ENCODE data around the gene DYNLL1.

The DYNLL1 gene

DNA sequence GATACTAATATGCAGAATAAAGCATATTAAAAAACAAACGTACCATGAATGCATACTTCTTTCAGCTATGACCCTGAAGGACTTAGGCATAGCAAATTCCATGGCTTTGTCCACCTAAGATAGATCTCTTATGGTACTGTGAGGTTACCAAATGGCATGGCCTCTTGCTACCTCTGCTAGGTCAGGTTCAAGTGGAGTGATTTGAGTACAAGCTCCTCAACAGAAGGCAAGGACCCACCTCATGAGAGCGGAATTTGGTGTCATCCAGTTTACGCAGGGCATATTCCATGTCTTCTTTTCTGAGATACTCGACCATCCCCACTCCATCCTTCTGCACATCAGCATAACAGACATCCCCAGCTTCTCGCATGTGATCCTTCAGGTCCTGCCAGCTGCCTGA, 32.2 kb upstream of the DYNLL1 start:
- no peaks in the 10 kb centered on the region for H3K9me3 ChIP-seq (ENCODE audit: control insufficient read depth, insufficient read depth, low read length)
- peaks cover 27% of the 10 kb centered on the region; the same call in 1 of the 2 replicates for H3K36me3 ChIP-seq (ENCODE audit: control insufficient read depth, insufficient read depth, low read length)
- no peak overlapping the region for H3K27ac ChIP-seq (ENCODE audit: low read length)
- H3K27me3 ChIP-seq (ENCODE audit: control insufficient read depth, insufficient read depth, low read length) = no peaks in the 10 kb centered on the region
- WGBS (ENCODE audit: insufficient coverage, insufficient read length) = no CpG with 5 or more reads among the region's 5 CpGs
- no peak overlapping the region for H3K4me3 ChIP-seq (ENCODE audit: low read length)
- peaks cover 1% of the 10 kb centered on the region; the same call in 1 of the 2 replicates for H3K4me1 ChIP-seq (ENCODE audit: control insufficient read depth, insufficient read depth, low read length)
- no peak for DNase-seq (ENCODE audit: low read depth, low spot score)

DNA sequence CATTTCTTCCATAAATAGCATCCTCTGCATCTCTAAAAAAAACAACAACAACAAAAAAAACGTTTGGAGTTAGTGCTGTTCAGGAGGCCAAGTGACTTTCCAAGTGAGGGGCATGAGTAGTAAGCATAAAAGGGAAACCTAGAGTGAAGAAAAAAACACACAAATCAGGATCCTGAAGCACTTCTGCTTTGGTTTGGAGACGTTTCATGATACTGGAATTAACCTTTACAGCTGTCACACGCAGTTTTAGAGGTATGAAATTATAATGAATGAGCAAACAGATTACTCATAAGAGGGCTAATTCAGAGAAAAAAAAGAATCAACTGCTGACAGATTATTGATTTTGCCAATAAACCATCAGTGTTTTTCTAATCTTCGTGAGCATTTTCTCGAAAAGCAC, 30.2 kb upstream of the DYNLL1 start:
- Histone ChIP-seq H3K27me3 (ENCODE audit: control insufficient read depth, insufficient read depth, low read length) (no peaks in the 10 kb centered on the region), H3K36me3 (ENCODE audit: control insufficient read depth, insufficient read depth, low read length) (peaks cover 20% of the 10 kb centered on the region; the same call in 1 of the 2 replicates), H3K4me1 (ENCODE audit: control insufficient read depth, insufficient read depth, low read length) (peaks cover 1% of the 10 kb centered on the region; the same call in 1 of the 2 replicates), H3K4me3 (ENCODE audit: low read length) (no peak overlapping the region), H3K27ac (ENCODE audit: low read length) (no peak overlapping the region), H3K9me3 (ENCODE audit: control insufficient read depth, insufficient read depth, low read length) (no peaks in the 10 kb centered on the region)
- DNase-seq (ENCODE audit: low read depth, low spot score) = no peak
- WGBS (ENCODE audit: insufficient coverage, insufficient read length) = no CpG with 5 or more reads among the region's 5 CpGs

DNA sequence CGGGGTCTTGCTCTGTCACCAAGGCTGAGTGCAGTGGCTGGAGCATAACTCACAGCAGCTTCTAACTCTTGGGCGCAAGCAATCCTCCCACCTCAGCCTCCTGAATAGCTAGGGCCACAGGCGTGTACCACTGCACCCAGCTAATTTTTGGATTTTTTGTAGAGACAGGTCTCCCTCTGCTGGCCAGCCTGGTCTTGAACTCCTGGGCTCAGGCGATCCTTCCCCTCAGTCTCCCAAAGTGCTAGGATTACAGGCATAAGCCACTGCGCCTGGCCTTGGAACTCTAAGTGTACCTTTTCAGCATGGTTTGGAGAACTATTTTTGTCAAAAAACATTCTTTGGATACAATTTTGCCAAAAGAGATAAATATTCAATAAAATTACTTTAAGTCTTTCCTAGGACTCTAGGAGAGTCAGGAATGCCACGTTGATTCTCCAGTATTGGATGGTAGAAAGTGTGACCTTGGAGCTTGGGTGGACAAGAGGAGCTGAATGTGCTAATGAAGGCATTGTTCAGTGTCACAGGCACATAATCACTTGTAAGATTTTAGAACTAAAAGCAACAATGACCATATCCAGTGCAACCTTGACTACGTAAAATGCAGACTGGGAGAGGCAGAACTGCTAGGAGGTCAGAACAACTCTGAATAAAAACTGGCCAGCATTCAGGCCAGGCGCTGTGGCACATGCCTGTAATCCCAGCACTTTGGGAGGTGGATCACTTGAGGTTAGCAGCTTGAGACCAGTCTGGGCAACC, 29.2 kb upstream of the DYNLL1 start:
- no CpG with 5 or more reads among the region's 8 CpGs for WGBS (ENCODE audit: insufficient coverage, insufficient read length)
- no peaks in the 10 kb centered on the region for H3K27me3 ChIP-seq (ENCODE audit: control insufficient read depth, insufficient read depth, low read length)
- H3K9me3 ChIP-seq (ENCODE audit: control insufficient read depth, insufficient read depth, low read length) = no peaks in the 10 kb centered on the region
- peaks cover 17% of the 10 kb centered on the region; the same call in 1 of the 2 replicates for H3K36me3 ChIP-seq (ENCODE audit: control insufficient read depth, insufficient read depth, low read length)
- no peak overlapping the region for H3K4me3 ChIP-seq (ENCODE audit: low read length)
- no peak overlapping the region for H3K27ac ChIP-seq (ENCODE audit: low read length)
- no peak for DNase-seq (ENCODE audit: low read depth, low spot score)
- H3K4me1 ChIP-seq (ENCODE audit: control insufficient read depth, insufficient read depth, low read length) = peaks cover 1% of the 10 kb centered on the region; the same call in 1 of the 2 replicates

GRCh38 chr12:120467439-120467838, 28.5 kb upstream of the DYNLL1 start:
- H3K27me3 ChIP-seq (ENCODE audit: control insufficient read depth, insufficient read depth, low read length) = no peaks in the 10 kb centered on the region
- no peaks in the 10 kb centered on the region for H3K9me3 ChIP-seq (ENCODE audit: control insufficient read depth, insufficient read depth, low read length)
- peaks cover 15% of the 10 kb centered on the region; the same call in 1 of the 2 replicates for H3K36me3 ChIP-seq (ENCODE audit: control insufficient read depth, insufficient read depth, low read length)
- no peak overlapping the region for H3K4me3 ChIP-seq (ENCODE audit: low read length)
- H3K4me1 ChIP-seq (ENCODE audit: control insufficient read depth, insufficient read depth, low read length) = peaks cover 1% of the 10 kb centered on the region; the same call in 1 of the 2 replicates
- DNase-seq (ENCODE audit: low read depth, low spot score) = no peak
- no CpG with 5 or more reads among the region's 6 CpGs for WGBS (ENCODE audit: insufficient coverage, insufficient read length)
- no peak overlapping the region for H3K27ac ChIP-seq (ENCODE audit: low read length)

GRCh38 chr12:120468325-120468820, 27.5 kb upstream of the DYNLL1 start:
- Histone ChIP-seq H3K27ac (ENCODE audit: low read length) (no peak overlapping the region), H3K36me3 (ENCODE audit: control insufficient read depth, insufficient read depth, low read length) (peaks cover 6% of the 10 kb centered on the region; the same call in 1 of the 2 replicates), H3K9me3 (ENCODE audit: control insufficient read depth, insufficient read depth, low read length) (no peaks in the 10 kb centered on the region), H3K27me3 (ENCODE audit: control insufficient read depth, insufficient read depth, low read length) (no peaks in the 10 kb centered on the region), H3K4me3 (ENCODE audit: low read length) (peak overlapping the region; percentile 87), H3K4me1 (ENCODE audit: control insufficient read depth, insufficient read depth, low read length) (peaks cover 1% of the 10 kb centered on the region; the same call in 1 of the 2 replicates)
- WGBS (ENCODE audit: insufficient coverage, insufficient read length) = no CpG with 5 or more reads among the region's 23 CpGs
- DNase-seq (ENCODE audit: low read depth, low spot score) = no peak

DNA sequence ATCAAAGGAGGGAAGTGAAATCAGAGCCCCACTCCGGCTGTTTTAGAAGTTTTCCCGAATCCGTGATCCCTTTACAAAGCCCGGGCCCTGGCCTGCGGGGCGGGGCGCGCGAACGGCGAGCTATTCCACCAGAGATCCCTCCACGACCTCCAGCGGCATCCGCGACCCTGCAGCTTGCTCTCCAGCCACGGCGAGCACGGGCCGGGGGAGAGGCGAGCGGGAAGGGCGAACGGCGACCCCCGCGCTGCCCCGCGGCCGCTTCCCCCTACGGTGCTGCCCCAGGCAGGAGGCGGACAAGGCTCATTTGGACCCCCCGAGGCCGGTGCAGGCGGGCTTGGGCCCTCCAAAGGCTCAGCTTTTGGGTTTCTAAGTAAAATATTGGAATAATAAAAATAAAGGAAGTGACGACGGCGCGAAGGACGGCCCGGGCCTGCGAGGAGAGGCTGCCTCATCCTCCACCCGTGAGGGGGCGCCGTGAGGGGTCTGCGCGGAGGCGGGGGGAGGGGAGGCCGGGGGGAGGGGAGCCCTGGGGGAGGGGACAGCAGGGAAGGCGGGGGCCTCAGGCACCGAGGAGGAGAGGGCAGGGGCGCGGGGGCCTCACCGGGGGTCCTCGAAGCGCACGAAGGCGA, 27.0 kb upstream of the DYNLL1 start:
- DNase-seq (ENCODE audit: low read depth, low spot score) = no peak
- Histone ChIP-seq H3K36me3 (ENCODE audit: control insufficient read depth, insufficient read depth, low read length) (peaks cover under 1% of the 10 kb centered on the region; the same call in 1 of the 2 replicates), H3K27me3 (ENCODE audit: control insufficient read depth, insufficient read depth, low read length) (no peaks in the 10 kb centered on the region)

GRCh38 chr12:120469450-120470149, 26.3 kb upstream of the DYNLL1 start, which contains the start of gene SRSF9:
TSS of gene SRSF9 (minus strand) at chr12:120469748. CDS start at chr12:120469609, 139 bp downstream.
- peak within 1 kb of the TSS; percentile 87 for H3K4me3 ChIP-seq (ENCODE audit: low read length)
- no peaks in the 10 kb centered on the region for H3K9me3 ChIP-seq (ENCODE audit: control insufficient read depth, insufficient read depth, low read length)
- H3K36me3 ChIP-seq (ENCODE audit: control insufficient read depth, insufficient read depth, low read length) = no peaks in the 10 kb centered on the region; the same call in 1 of the 2 replicates
- peaks cover 1% of the 10 kb centered on the region; the same call in 1 of the 2 replicates for H3K4me1 ChIP-seq (ENCODE audit: control insufficient read depth, insufficient read depth, low read length)
- DNase-seq (ENCODE audit: low read depth, low spot score) = peak; percentile 94
- no peak within 1 kb of the TSS for H3K27ac ChIP-seq (ENCODE audit: low read length)
- WGBS (ENCODE audit: insufficient coverage, insufficient read length) = no CpG with 5 or more reads among the region's 88 CpGs
- no peaks in the 10 kb centered on the region for H3K27me3 ChIP-seq (ENCODE audit: control insufficient read depth, insufficient read depth, low read length)

More for the DNA sequence above, 27.0 kb upstream of the DYNLL1 start:
- Histone ChIP-seq H3K27ac (ENCODE audit: low read length) (no peak overlapping the region), H3K4me3 (ENCODE audit: low read length) (peak overlapping the region; percentile 87), H3K9me3 (ENCODE audit: control insufficient read depth, insufficient read depth, low read length) (no peaks in the 10 kb centered on the region), H3K4me1 (ENCODE audit: control insufficient read depth, insufficient read depth, low read length) (peaks cover 1% of the 10 kb centered on the region; the same call in 1 of the 2 replicates)
- WGBS (ENCODE audit: insufficient coverage, insufficient read length) = no CpG with 5 or more reads among the region's 57 CpGs

DNA sequence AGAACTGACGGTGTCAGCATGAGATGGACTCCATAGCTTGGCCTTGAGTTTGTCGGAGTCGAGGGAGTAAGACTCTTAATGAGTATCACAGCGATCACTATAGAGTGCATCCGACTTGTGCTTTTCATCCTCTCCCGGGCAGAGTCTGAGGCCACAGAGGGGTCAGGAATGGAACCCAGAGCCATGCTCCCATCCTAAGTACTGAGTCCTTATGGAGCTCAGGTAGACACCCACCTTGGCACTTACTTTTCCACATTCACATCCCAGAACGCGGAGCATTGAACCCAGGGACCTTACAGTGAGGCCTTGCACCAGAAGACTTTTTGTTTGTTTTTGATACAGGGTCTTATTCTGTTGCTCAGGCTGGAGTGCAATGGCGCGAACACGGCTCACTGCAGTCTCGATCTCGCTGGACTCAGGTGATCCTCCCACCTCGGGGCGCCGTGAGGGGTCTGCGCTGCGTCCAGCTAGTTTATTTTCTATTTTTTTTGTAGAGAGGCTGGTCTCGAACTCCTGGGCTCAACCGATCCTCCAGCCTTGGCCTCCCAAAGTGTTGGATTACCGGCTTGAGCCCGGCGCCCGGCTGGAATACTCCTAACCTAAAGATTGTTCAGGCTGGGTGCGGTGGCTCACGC, 25.6 kb upstream of the DYNLL1 start:
- Histone ChIP-seq H3K27ac (ENCODE audit: low read length) (no peak overlapping the region), H3K36me3 (ENCODE audit: control insufficient read depth, insufficient read depth, low read length) (no peaks in the 10 kb centered on the region; the same call in 1 of the 2 replicates), H3K9me3 (ENCODE audit: control insufficient read depth, insufficient read depth, low read length) (no peaks in the 10 kb centered on the region), H3K4me3 (ENCODE audit: low read length) (peak overlapping the region; percentile 87; the same call in 1 of the 2 replicates), H3K27me3 (ENCODE audit: control insufficient read depth, insufficient read depth, low read length) (no peaks in the 10 kb centered on the region), H3K4me1 (ENCODE audit: control insufficient read depth, insufficient read depth, low read length) (peaks cover 1% of the 10 kb centered on the region; the same call in 1 of the 2 replicates)
- no CpG with 5 or more reads among the region's 26 CpGs for WGBS (ENCODE audit: insufficient coverage, insufficient read length)
- no peak for DNase-seq (ENCODE audit: low read depth, low spot score)

GRCh38 chr12:120472521-120472920, 23.4 kb upstream of the DYNLL1 start:
- no peaks in the 10 kb centered on the region for H3K27me3 ChIP-seq (ENCODE audit: control insufficient read depth, insufficient read depth, low read length)
- no peaks in the 10 kb centered on the region for H3K36me3 ChIP-seq (ENCODE audit: control insufficient read depth, insufficient read depth, low read length)
- H3K4me1 ChIP-seq (ENCODE audit: control insufficient read depth, insufficient read depth, low read length) = no peaks in the 10 kb centered on the region
- no peak overlapping the region for H3K27ac ChIP-seq (ENCODE audit: low read length)
- no peak overlapping the region for H3K4me3 ChIP-seq (ENCODE audit: low read length)
- H3K9me3 ChIP-seq (ENCODE audit: control insufficient read depth, insufficient read depth, low read length) = no peaks in the 10 kb centered on the region
- no peak for DNase-seq (ENCODE audit: low read depth, low spot score)
